GM23248 (cell line): ENCODE measurements around the gene FOXL3.

Source experiments
- EZH2 ChIP-seq: fragments of 200-600 bp; sonication (generic); IDR thresholded peaks from 2 replicates; pipeline ENCODE4 v1.6.1; 2018; ENCODE audit warnings: antibody characterized with exemption, mild to moderate bottlenecking; ENCODE audit not compliant: insufficient read depth, poor library complexity, severe bottlenecking
- EZH2phosphoT487 ChIP-seq: fragments of 200-600 bp; sonication (generic); IDR thresholded peaks from 2 replicates; pipeline ENCODE4 v1.6.1; 2018; ENCODE audit warnings: antibody characterized with exemption, moderate library complexity, mild to moderate bottlenecking, low read depth; ENCODE audit not compliant: insufficient read depth

DNA sequence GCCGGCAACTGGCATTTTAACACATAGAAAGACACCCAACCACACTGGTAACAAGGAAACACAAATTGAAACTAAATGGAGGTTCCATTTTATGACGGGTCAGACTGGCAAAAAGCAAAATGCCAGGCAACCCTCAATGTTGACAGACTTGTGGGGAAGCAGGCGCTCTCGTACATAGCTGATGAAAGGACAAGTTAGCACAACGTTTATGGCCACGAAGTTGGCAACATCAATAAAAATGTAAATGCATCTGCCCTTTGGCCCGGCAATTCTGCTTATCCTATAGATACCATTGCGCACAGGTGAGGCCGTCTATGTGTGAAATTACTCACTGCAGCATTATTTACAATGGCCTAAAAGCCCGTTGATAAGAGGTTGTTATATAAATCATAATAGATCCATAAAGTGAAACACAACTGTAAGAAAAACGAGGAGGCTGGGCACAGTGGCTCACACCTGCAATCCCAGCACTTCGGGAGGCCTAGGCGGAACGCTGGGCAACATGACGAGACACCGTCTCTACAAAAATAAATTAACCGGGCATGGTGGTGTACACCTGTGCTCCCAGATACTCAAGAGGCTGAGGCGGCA lies 39.8 kb downstream of the FOXL3 start:
- TF ChIP-seq EZH2: no peak
- no peak for TF ChIP-seq EZH2phosphoT487
